Mesendoderm (in vitro differentiated cells): ENCODE results near the gene MTURN.

Source experiments
- DNase-seq: peaks from one replicate; pipeline ENCODE4 v3.0.0; 2013
- H2AK5ac ChIP-seq: 2 replicates; pipeline ENCODE4 v1.6.1; 2013; ENCODE audit warnings: low read length, inconsistent platforms
- H2BK120ac ChIP-seq: 2 replicates; pipeline ENCODE4 v1.6.1; 2013; ENCODE audit warnings: low read depth, mild to moderate bottlenecking, low read length, moderate library complexity, mixed read lengths
- H2BK15ac ChIP-seq: replicated peaks from 2 replicates; pipeline ENCODE4 v1.6.1; 2013; ENCODE audit warnings: low read depth, mild to moderate bottlenecking, moderate library complexity
- H2BK5ac ChIP-seq: 2 replicates; pipeline ENCODE4 v1.6.1; 2013; ENCODE audit warnings: low read length, inconsistent platforms
- H3K18ac ChIP-seq: 2 replicates; pipeline ENCODE4 v1.6.1; 2013; ENCODE audit warnings: mild to moderate bottlenecking, low read length, mixed read lengths
- H3K23ac ChIP-seq: one replicate; pipeline ENCODE4 v1.6.1; 2013; ENCODE audit warnings: low read length
- H3K27ac ChIP-seq: 2 replicates; pipeline ENCODE4 v1.5.1; 2013; ENCODE audit warnings: low read depth, mild to moderate bottlenecking, inconsistent platforms, low read length, moderate library complexity
- H3K27me3 ChIP-seq: 2 replicates; pipeline ENCODE4 v1.6.1; 2013; ENCODE audit warnings: low read length, control low read depth, mild to moderate bottlenecking, inconsistent platforms; ENCODE audit not compliant: insufficient read depth, poor library complexity
- H3K36me3 ChIP-seq: 2 replicates; pipeline ENCODE4 v1.6.1; 2013; ENCODE audit warnings: low read length, inconsistent platforms; ENCODE audit not compliant: control insufficient read depth, insufficient read depth
- H3K4ac ChIP-seq: one replicate; pipeline ENCODE4 v1.6.1; 2013; ENCODE audit warnings: low read depth, mild to moderate bottlenecking, low read length, moderate library complexity
- H3K4me1 ChIP-seq: 2 replicates; pipeline ENCODE4 v1.6.1; 2013; ENCODE audit warnings: low read depth, low read length, inconsistent platforms; ENCODE audit not compliant: control insufficient read depth
- H3K4me2 ChIP-seq: 2 replicates; pipeline ENCODE4 v1.6.1; 2013; ENCODE audit warnings: low read length
- H3K4me3 ChIP-seq: 2 replicates; pipeline ENCODE4 v1.5.1; 2013; ENCODE audit warnings: mild to moderate bottlenecking, low read length
- H3K56ac ChIP-seq: one replicate; pipeline ENCODE4 v1.6.1; 2013; ENCODE audit warnings: low read length
- H3K79me1 ChIP-seq: 2 replicates; pipeline ENCODE4 v1.6.1; 2013; ENCODE audit warnings: low read length, inconsistent platforms
- H3K79me2 ChIP-seq: 2 replicates; pipeline ENCODE4 v1.6.1; 2013; ENCODE audit warnings: mild to moderate bottlenecking, low read length; ENCODE audit not compliant: control insufficient read depth, insufficient read depth
- H3K9ac ChIP-seq: 2 replicates; pipeline ENCODE4 v1.6.1; 2013; ENCODE audit warnings: low read length, inconsistent platforms
- H4K5ac ChIP-seq: one replicate; pipeline ENCODE4 v1.6.1; 2013; ENCODE audit warnings: low read length
- H4K8ac ChIP-seq: one replicate; pipeline ENCODE4 v1.6.1; 2013; ENCODE audit warnings: low read depth, mild to moderate bottlenecking, control low read depth, low read length, moderate library complexity
- WGBS: extraction: QIAGEN DNeasy Blood & Tissue Kit; methylation state at CpG from one replicate; pipeline ENCODE4 v1.1.7; 2013; ENCODE audit warnings: low lambda C conversion rate, missing lambda C conversion rate; ENCODE audit not compliant: insufficient coverage; ENCODE audit errors: extremely low coverage; 5-methylcytosine and 5-hydroxymethylcytosine counted together

The MTURN gene

DNA sequence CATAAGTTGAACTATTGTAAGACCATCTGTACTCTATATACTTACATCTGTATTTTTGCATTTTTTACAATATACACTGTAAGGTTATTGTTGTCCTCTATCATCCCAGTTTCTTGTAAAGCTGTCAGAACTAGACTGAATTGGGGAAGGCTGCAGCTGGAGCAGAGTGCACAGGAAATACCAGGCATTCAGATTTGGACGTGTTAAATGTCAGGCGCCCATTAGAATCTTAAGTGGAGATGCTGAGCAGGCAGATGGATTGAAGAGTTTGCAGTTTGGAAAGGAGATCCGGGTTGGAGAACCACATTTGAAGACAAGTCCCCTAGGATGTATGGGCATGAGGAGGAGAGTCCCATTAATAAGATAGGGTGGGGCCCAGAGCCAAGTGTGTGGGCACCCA is 40.4 kb downstream of the MTURN start:
- Histone ChIP-seq H2BK120ac (no peak overlapping the region), H2BK5ac (no peak overlapping the region), H3K4me1 (no peaks in the 10 kb centered on the region), H4K5ac (no peak overlapping the region), H3K79me2 (no peaks in the 10 kb centered on the region), H3K4me3 (no peak overlapping the region), H3K27ac (no peak overlapping the region), H3K4me2 (no peak overlapping the region), H3K36me3 (no peaks in the 10 kb centered on the region), H3K18ac (no peak overlapping the region), H3K56ac (no peak overlapping the region), H3K27me3 (no peaks in the 10 kb centered on the region), H3K23ac (no peak overlapping the region), H2BK15ac (no peak overlapping the region), H4K8ac (no peak overlapping the region), H3K79me1 (no peaks in the 10 kb centered on the region), H3K9ac (no peak overlapping the region), H3K4ac (no peak overlapping the region), H2AK5ac (no peak overlapping the region)
- WGBS = no CpG with 5 or more reads among the region's 3 CpGs
- no peak for DNase-seq

DNA sequence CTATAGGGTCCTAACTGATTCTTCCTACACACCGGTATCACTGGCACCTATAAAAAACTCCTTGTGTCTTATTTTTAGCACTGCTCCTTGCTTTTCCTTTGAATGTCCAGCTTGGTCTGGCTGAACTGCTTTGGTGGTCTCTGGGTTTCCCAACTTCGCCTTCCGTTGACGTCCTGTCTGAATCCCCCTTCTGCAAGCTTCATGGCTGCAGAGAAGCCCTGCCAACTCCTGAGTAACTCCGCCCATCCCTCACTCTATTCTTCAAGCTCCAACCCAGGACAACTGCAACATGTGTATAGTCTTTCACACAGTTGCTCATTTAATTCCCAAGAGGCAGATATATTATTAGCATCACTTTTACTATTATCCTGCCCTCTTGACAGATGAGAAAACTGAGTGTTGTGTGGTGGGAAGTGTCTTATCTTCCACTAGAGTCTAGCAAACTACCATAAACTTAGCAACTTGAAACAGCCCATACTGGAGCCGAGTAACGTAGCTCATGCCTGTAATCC is 40.9 kb downstream of the MTURN start:
- no peak overlapping the region for H3K4me3 ChIP-seq
- H2AK5ac ChIP-seq = no peak overlapping the region
- no CpG with 5 or more reads among the region's 7 CpGs for WGBS
- no peak overlapping the region for H2BK5ac ChIP-seq
- no peak overlapping the region for H3K56ac ChIP-seq
- H3K4ac ChIP-seq = no peak overlapping the region
- no peak overlapping the region for H2BK15ac ChIP-seq
- H3K79me2 ChIP-seq = no peaks in the 10 kb centered on the region
- H3K18ac ChIP-seq = no peak overlapping the region
- no peak overlapping the region for H4K8ac ChIP-seq
- H3K36me3 ChIP-seq = no peaks in the 10 kb centered on the region
- no peak overlapping the region for H3K9ac ChIP-seq
- H3K79me1 ChIP-seq = no peaks in the 10 kb centered on the region
- H3K27ac ChIP-seq = no peak overlapping the region
- no peak overlapping the region for H2BK120ac ChIP-seq
- no peaks in the 10 kb centered on the region for H3K27me3 ChIP-seq
- no peak overlapping the region for H3K4me2 ChIP-seq
- no peak overlapping the region for H3K23ac ChIP-seq
- H4K5ac ChIP-seq = no peak overlapping the region
- no peak for DNase-seq
- H3K4me1 ChIP-seq = no peaks in the 10 kb centered on the region

DNA sequence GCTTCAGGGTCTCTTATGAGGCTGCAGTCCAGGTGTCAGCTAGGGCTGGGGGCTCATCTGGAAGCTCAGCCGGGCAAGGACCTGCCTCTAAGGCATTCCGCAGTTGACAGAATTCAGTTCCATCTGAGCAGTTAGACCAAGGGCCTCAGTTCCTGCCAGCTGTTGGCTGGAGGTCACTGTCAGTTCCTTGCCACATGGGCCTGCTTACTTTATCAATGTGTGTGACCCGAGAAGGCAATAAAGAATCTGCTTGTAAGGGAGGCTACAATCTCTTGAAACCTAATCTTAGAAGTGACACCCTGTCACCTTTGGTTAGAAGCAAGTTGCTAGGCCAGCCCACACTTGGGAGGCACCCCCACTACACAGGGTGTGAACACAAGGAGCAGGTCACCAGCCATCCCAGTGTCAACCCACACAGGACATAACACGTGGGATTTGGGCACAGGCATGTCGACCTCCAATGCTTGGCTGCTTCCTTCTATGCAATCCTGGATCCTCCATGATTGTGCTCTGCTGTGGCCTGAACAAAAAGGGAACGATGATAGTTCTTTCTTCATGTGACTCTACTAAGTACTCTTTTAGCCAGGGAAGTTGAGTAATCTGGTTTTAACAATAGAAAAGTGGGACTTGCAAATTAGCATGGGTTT is 41.8 kb downstream of the MTURN start:
- no peak overlapping the region for H3K18ac ChIP-seq
- no peaks in the 10 kb centered on the region for H3K79me2 ChIP-seq
- no peak overlapping the region for H2AK5ac ChIP-seq
- H3K4me2 ChIP-seq = no peak overlapping the region
- no peak overlapping the region for H3K56ac ChIP-seq
- H3K27me3 ChIP-seq = no peaks in the 10 kb centered on the region
- no peaks in the 10 kb centered on the region for H3K4me1 ChIP-seq
- no CpG with 5 or more reads among the region's 6 CpGs for WGBS
- H2BK120ac ChIP-seq = no peak overlapping the region
- H3K27ac ChIP-seq = no peak overlapping the region
- H3K36me3 ChIP-seq = no peaks in the 10 kb centered on the region
- no peak for DNase-seq
- no peak overlapping the region for H2BK5ac ChIP-seq
- no peaks in the 10 kb centered on the region for H3K79me1 ChIP-seq
- H4K8ac ChIP-seq = no peak overlapping the region
- no peak overlapping the region for H2BK15ac ChIP-seq
- H3K4me3 ChIP-seq = no peak overlapping the region
- no peak overlapping the region for H3K9ac ChIP-seq
- no peak overlapping the region for H4K5ac ChIP-seq
- H3K4ac ChIP-seq = no peak overlapping the region
- no peak overlapping the region for H3K23ac ChIP-seq

DNA sequence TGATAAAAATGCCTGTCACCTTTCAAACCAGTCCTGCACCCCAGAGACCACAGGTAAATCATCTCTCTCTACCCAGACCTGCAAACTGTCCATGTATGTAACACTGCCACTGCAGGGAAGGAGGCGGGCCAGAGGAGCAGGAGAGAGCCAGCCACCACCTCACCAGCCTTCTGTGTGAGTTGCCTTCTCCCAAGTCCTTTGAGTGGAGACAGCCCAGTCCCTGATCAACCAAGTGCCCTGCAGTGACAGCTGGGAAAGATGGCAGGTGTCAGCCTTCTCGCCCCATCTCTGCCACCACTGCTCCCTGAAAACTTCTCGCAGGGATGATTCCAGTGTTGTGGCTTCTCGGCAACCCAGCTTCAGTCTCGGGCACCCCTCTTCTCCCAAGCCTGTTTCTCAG is 42.4 kb downstream of the MTURN start:
- Histone ChIP-seq H4K5ac (no peak overlapping the region), H3K36me3 (no peaks in the 10 kb centered on the region), H3K4me1 (no peaks in the 10 kb centered on the region), H3K23ac (no peak overlapping the region), H3K27ac (no peak overlapping the region), H2AK5ac (no peak overlapping the region), H3K27me3 (no peaks in the 10 kb centered on the region), H3K4ac (no peak overlapping the region), H3K56ac (no peak overlapping the region), H3K79me1 (no peaks in the 10 kb centered on the region), H2BK15ac (no peak overlapping the region), H4K8ac (no peak overlapping the region), H2BK120ac (no peak overlapping the region), H3K9ac (no peak overlapping the region), H3K18ac (no peak overlapping the region), H3K4me3 (no peak overlapping the region), H2BK5ac (no peak overlapping the region), H3K79me2 (no peaks in the 10 kb centered on the region), H3K4me2 (no peak overlapping the region)
- no CpG with 5 or more reads among the region's 5 CpGs for WGBS
- no peak for DNase-seq

GRCh38 chr7:30177965-30178364 is 43.2 kb downstream of the MTURN start:
- no peak overlapping the region for H3K4me2 ChIP-seq
- no peak overlapping the region for H2BK15ac ChIP-seq
- H3K23ac ChIP-seq = no peak overlapping the region
- no peak overlapping the region for H3K4me3 ChIP-seq
- DNase-seq = no peak
- H3K18ac ChIP-seq = no peak overlapping the region
- no CpG with 5 or more reads among the region's 3 CpGs for WGBS
- H2AK5ac ChIP-seq = no peak overlapping the region
- no peaks in the 10 kb centered on the region for H3K79me2 ChIP-seq
- no peak overlapping the region for H3K9ac ChIP-seq
- H2BK120ac ChIP-seq = no peak overlapping the region
- no peaks in the 10 kb centered on the region for H3K79me1 ChIP-seq
- H3K56ac ChIP-seq = no peak overlapping the region
- no peak overlapping the region for H4K8ac ChIP-seq
- no peak overlapping the region for H3K4ac ChIP-seq
- H4K5ac ChIP-seq = no peak overlapping the region
- H2BK5ac ChIP-seq = no peak overlapping the region
- H3K27me3 ChIP-seq = no peaks in the 10 kb centered on the region
- H3K4me1 ChIP-seq = no peaks in the 10 kb centered on the region
- H3K36me3 ChIP-seq = no peaks in the 10 kb centered on the region
- H3K27ac ChIP-seq = no peak overlapping the region
